Measurements from ENCODE around the gene B4GAT1. TPM values are rescaled to one million over a fixed set of nuclear protein-coding genes. Genes with fewer than 3 reads are reported as not detected.

Gene B4GAT1

DNA sequence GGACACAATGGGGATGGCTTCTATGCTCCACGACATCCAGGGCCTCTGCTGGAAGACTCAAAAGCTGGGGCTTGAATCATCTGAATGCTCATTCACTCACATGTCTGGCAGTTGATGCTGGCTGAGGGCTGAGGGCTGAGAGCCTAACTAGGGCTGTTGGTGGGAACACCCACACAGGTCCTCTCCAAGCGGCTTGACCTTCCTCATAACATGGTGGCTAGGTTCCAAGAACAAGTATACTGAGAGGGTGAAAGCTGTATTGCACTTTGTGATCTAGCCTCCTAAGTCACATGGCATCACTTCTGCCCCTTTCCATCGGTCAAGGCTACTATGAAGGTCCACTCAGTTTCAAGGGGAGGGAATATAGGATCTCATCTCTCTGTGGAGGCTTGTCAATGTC, 48.2 kb downstream of the B4GAT1 start:
- no peaks in the 10 kb centered on the region for H3K4me1 ChIP-seq (ENCODE audit: control insufficient read depth, insufficient read depth, low read depth, low read length)
- no peak overlapping the region for H3K18ac ChIP-seq (ENCODE audit: low read depth in 1 of 2, low read length in 2 of 2)
- H4K91ac ChIP-seq (ENCODE audit: low read length) = no peak overlapping the region
- no peak overlapping the region for H2BK15ac ChIP-seq (ENCODE audit: low read depth, poor library complexity, severe bottlenecking)
- no peak overlapping the region for H3K4me2 ChIP-seq (ENCODE audit: low read length, poor library complexity, severe bottlenecking)
- H3K4me3 ChIP-seq (ENCODE audit: insufficient read depth in 1 of 2, low read depth in 1 of 2, low read length in 2 of 2) = no peak overlapping the region
- no peak overlapping the region for H2BK5ac ChIP-seq (ENCODE audit: low read depth, low read length, poor library complexity, severe bottlenecking)
- no peaks in the 10 kb centered on the region for H3K79me1 ChIP-seq (replicated peaks; ENCODE audit: low read length, poor library complexity, severe bottlenecking)
- no peaks in the 10 kb centered on the region for H3K9me3 ChIP-seq (ENCODE audit: control insufficient read depth, low read length)
- no peak overlapping the region for H2AFZ ChIP-seq (ENCODE audit: low read depth, low read length)
- H3K27ac ChIP-seq (ENCODE audit: low read length, poor library complexity, severe bottlenecking) = no peak overlapping the region
- H2BK120ac ChIP-seq (ENCODE audit: low read depth, low read length) = no peak overlapping the region
- no peak overlapping the region for H3K14ac ChIP-seq (ENCODE audit: low read length in 2 of 2)
- no peak overlapping the region for H2AK5ac ChIP-seq (ENCODE audit: low read length, severe bottlenecking)
- no peak overlapping the region for H3K23ac ChIP-seq (ENCODE audit: low read length in 2 of 2)
- H2BK12ac ChIP-seq (ENCODE audit: low read length in 2 of 2) = no peak overlapping the region
- DNase-seq = no peak
- peaks cover 16 to 28% of the 10 kb centered on the region in 2 experiments for H3K27me3 ChIP-seq (ENCODE audit: control insufficient read depth in 1 of 2, insufficient read depth in 1 of 2, low read length in 2 of 2)
- no peak overlapping the region for H4K8ac ChIP-seq (ENCODE audit: low read length)
- no peak overlapping the region for H3K4ac ChIP-seq (ENCODE audit: low read depth in 1 of 2, low read length in 2 of 2)
- peaks cover 0 to 11% of the 10 kb centered on the region in 2 experiments for H3K36me3 ChIP-seq (ENCODE audit: control insufficient read depth in 1 of 2, insufficient read depth in 2 of 2, low read depth in 1 of 2, low read length in 2 of 2)
- 87% methylated on average over 3 of the region's 3 CpGs for WGBS
- H3K9ac ChIP-seq (ENCODE audit: low read length) = no peak overlapping the region

DNA sequence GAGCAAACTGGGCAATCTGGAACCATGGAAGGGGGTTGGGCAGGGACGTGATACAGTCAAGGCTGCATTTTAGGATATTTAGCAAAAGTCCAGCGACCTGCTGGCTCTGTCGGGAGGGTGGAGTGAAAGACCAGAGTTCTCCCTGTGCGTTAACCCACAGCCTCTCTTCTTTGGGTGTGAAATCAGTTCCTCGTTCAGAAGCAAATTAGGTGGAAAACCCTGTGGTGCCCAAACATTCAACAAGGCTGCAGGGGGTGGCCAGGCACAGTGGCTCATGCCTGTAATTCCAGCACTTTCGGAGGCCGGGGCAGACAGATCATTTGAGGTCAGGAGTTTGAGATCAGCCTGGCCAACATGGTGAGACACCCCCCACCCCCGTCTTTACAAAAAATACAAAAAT, 49.8 kb downstream of the B4GAT1 start:
- Histone ChIP-seq H3K79me1 (replicated peaks; ENCODE audit: low read length, poor library complexity, severe bottlenecking) (no peaks in the 10 kb centered on the region), H3K27me3 (ENCODE audit: control insufficient read depth in 1 of 2, insufficient read depth in 1 of 2, low read length in 2 of 2) (peaks cover 31 to 44% of the 10 kb centered on the region in 2 experiments), H3K4me3 (ENCODE audit: insufficient read depth in 1 of 2, low read depth in 1 of 2, low read length in 2 of 2) (no peak overlapping the region), H3K27ac (ENCODE audit: low read length, poor library complexity, severe bottlenecking) (no peak overlapping the region), H2BK12ac (ENCODE audit: low read length in 2 of 2) (no peak overlapping the region), H2BK15ac (ENCODE audit: low read depth, poor library complexity, severe bottlenecking) (no peak overlapping the region), H2BK120ac (ENCODE audit: low read depth, low read length) (no peak overlapping the region), H3K4ac (ENCODE audit: low read depth in 1 of 2, low read length in 2 of 2) (no peak overlapping the region), H3K4me1 (ENCODE audit: control insufficient read depth, insufficient read depth, low read depth, low read length) (peaks cover 3% of the 10 kb centered on the region), H4K91ac (ENCODE audit: low read length) (no peak overlapping the region), H2AFZ (ENCODE audit: low read depth, low read length) (no peak overlapping the region), H3K23ac (ENCODE audit: low read length in 2 of 2) (no peak overlapping the region), H3K18ac (ENCODE audit: low read depth in 1 of 2, low read length in 2 of 2) (no peak overlapping the region), H3K9ac (ENCODE audit: low read length) (no peak overlapping the region), H3K9me3 (ENCODE audit: control insufficient read depth, low read length) (no peaks in the 10 kb centered on the region), H2AK5ac (ENCODE audit: low read length, severe bottlenecking) (no peak overlapping the region), H4K8ac (ENCODE audit: low read length) (no peak overlapping the region), H3K14ac (ENCODE audit: low read length in 2 of 2) (no peak overlapping the region), H3K36me3 (ENCODE audit: control insufficient read depth in 1 of 2, insufficient read depth in 2 of 2, low read depth in 1 of 2, low read length in 2 of 2) (peaks cover 0 to 11% of the 10 kb centered on the region in 2 experiments), H2BK5ac (ENCODE audit: low read depth, low read length, poor library complexity, severe bottlenecking) (no peak overlapping the region), H3K4me2 (ENCODE audit: low read length, poor library complexity, severe bottlenecking) (no peak overlapping the region)
- WGBS = 53% methylated on average over 8 of the region's 8 CpGs
- no peak for DNase-seq

Small RNA genes lying within 50 kb of the gene (small RNA-seq; reads per million reads assigned to genes)
- gene RF00017 (ENCODE audit: low read depth) = not detected
- not detected for gene RNU1-84P (ENCODE audit: low read depth)

Data from mesenchymal stem cell (in vitro differentiated cells and primary cell).